Keratinocyte (primary cell): ENCODE data around the gene BOLA2B. TPM values are rescaled to one million over a fixed set of nuclear protein-coding genes. Genes with fewer than 3 reads are reported as not detected.
"Not testable (repeated sequence)": the region's sequence is repeated elsewhere in the genome, so short reads cannot be mapped to it uniquely, and the experiment has no call there.

Experiments used
- DNase-seq: peaks from one replicate; pipeline ENCODE4 v3.0.0-alpha.2; 2011; ENCODE audit warnings: low read depth, missing footprints, low spot score
- FAIRE-seq: peaks from 2 replicates; lab custom pipeline; 2011; peaks lifted over from hg19 to GRCh38; lab: Jason Lieb, UNC
- H2AFZ ChIP-seq: 2 replicates; pipeline ENCODE4 v1.6.0; 2012; ENCODE audit warnings: low read length, control low read depth, inconsistent platforms; ENCODE audit not compliant: control insufficient read depth
- H3K27ac ChIP-seq: 2 replicates; pipeline ENCODE4 v1.5.1; 2011; ENCODE audit warnings: low read length; ENCODE audit not compliant: control insufficient read depth, insufficient read depth
- H3K27me3 ChIP-seq: 3 replicates; pipeline ENCODE4 v1.6.0; 2011; ENCODE audit warnings: low read length; ENCODE audit not compliant: control insufficient read depth, insufficient read depth; ENCODE audit errors: extremely low read depth
- H3K36me3 ChIP-seq, 2 experiments: 2 replicates in 1 of 2; 3 replicates in 1 of 2; pipeline ENCODE4 v1.5.1; 2011; ENCODE audit warnings: low read length in 2 of 2, mild to moderate bottlenecking in 1 of 2; ENCODE audit not compliant: control insufficient read depth in 2 of 2, insufficient read depth in 2 of 2; ENCODE audit errors: extremely low read depth in 1 of 2
- H3K4me1 ChIP-seq: 3 replicates; pipeline ENCODE4 v1.5.1; 2011; ENCODE audit warnings: low read length; ENCODE audit not compliant: control insufficient read depth, insufficient read depth; ENCODE audit errors: extremely low read depth
- H3K4me2 ChIP-seq: 3 replicates; pipeline ENCODE4 v1.6.0; 2011; ENCODE audit warnings: low read depth, low read length; ENCODE audit not compliant: control insufficient read depth, insufficient read depth; ENCODE audit errors: extremely low read depth
- H3K4me3 ChIP-seq, 3 experiments: fragments of 200-600 bp in 1 of 3; sonication (generic) in 1 of 3; 2 replicates in 2 of 3; 3 replicates in 1 of 3; pipeline ENCODE4 v1.5.1; 2011 to 2016; ENCODE audit warnings: low read length in 3 of 3, mild to moderate bottlenecking in 3 of 3, control low read depth in 2 of 3, inconsistent platforms in 1 of 3, low read depth in 1 of 3, mixed read lengths in 1 of 3, mixed run types in 1 of 3, moderate library complexity in 1 of 3; ENCODE audit not compliant: control insufficient read depth in 2 of 3, insufficient read depth in 2 of 3; ENCODE audit errors: extremely low read depth in 1 of 3
- H3K79me2 ChIP-seq: 2 replicates; pipeline ENCODE4 v1.6.0; 2012; ENCODE audit warnings: low read length; ENCODE audit not compliant: control insufficient read depth, insufficient read depth
- H3K9ac ChIP-seq: 3 replicates; pipeline ENCODE4 v1.6.0; 2011; ENCODE audit warnings: low read length; ENCODE audit not compliant: control insufficient read depth, insufficient read depth; ENCODE audit errors: extremely low read depth
- H3K9me1 ChIP-seq: 3 replicates; pipeline ENCODE4 v1.6.0; 2011; ENCODE audit warnings: low read length; ENCODE audit not compliant: control insufficient read depth, insufficient read depth; ENCODE audit errors: extremely low read depth
- H3K9me3 ChIP-seq: 2 replicates; pipeline ENCODE4 v1.5.1; 2012; ENCODE audit warnings: low read depth, low read length; ENCODE audit not compliant: control insufficient read depth
- H4K20me1 ChIP-seq: 3 replicates; pipeline ENCODE4 v1.6.0; 2011; ENCODE audit warnings: low read length; ENCODE audit not compliant: control insufficient read depth, insufficient read depth; ENCODE audit errors: extremely low read depth
- CTCF ChIP-seq, 3 experiments: IDR thresholded peaks in 1 of 3; conservative IDR thresholded peaks in 1 of 3; optimal IDR thresholded peaks in 1 of 3; 2 replicates in 2 of 3; 3 replicates in 1 of 3; pipeline versions ENCODE3 to v1.5.1; 2011; ENCODE audit warnings: low read length in 3 of 3, mild to moderate bottlenecking in 3 of 3, moderate library complexity in 2 of 3, control low read depth in 1 of 3, inconsistent platforms in 1 of 3; ENCODE audit not compliant: insufficient read depth in 2 of 3; ENCODE audit errors: extremely low read depth in 1 of 3
- EZH2 ChIP-seq: IDR thresholded peaks from one replicate; pipeline ENCODE4 v1.6.1; 2012; ENCODE audit warnings: inconsistent platforms, mild to moderate bottlenecking, low read length, moderate library complexity
- dilution Hi-C: fragments of 300-500 bp; cut with MboI; formaldehyde crosslinking; loops from one replicate; pipeline ENCODE4 v1.7.0; 2020; ENCODE audit warnings: low sequenced_read_pairs; ENCODE audit not compliant: extremely low pct_ligation_motif_present
- polyA plus RNA-seq, 5 experiments: library from polyadenylated mRNA; depleted of rRNA in 3 of 5; stranded (reverse) in 3 of 5; stranded (forward) in 1 of 5; unstranded in 1 of 5; fragments of >200 nt; gene quantifications; 1 replicate in 1 of 5; 2 replicates in 3 of 5; 3 replicates in 1 of 5; pipeline versions ENCODE4 v1.2.1 to v1.2.3, GENCODE V29; 2011 to 2012; ENCODE audit warnings: missing spikeins in 2 of 5, low read depth in 1 of 5, low replicate concordance in 1 of 5

The BOLA2B gene
- polyA plus RNA-seq, 1 donor (not counting 4 experiments of a cell fraction or from before 2014, with no cell fraction given), result 41.0 TPM

- Histone ChIP-seq H3K27me3 (no peaks in the 10 kb centered on the region), H3K4me2 (no peak overlapping the region), H3K4me3 (no peak overlapping the region), H3K9me1 (no peaks in the 10 kb centered on the region), H3K9me3 (no peaks in the 10 kb centered on the region), H3K27ac (no peak overlapping the region), H3K9ac (no peak overlapping the region), H3K79me2 (no peaks in the 10 kb centered on the region), H2AFZ (no peak overlapping the region), H3K36me3 (no peaks in the 10 kb centered on the region), H4K20me1 (no peaks in the 10 kb centered on the region), H3K4me1 (peaks cover 3% of the 10 kb centered on the region)
- dilution Hi-C loops, result no loop called here
- FAIRE-seq (no peak), DNase-seq (no peak)
- TF ChIP-seq CTCF (optimal IDR thresholded peaks at IDR 0.05 in 1 of 3, IDR thresholded peaks at IDR 0.05 in 1 of 3, conservative IDR thresholded peaks at IDR 0.05 in 1 of 3; ENCODE audit: extremely low read depth in 1 of 3, insufficient read depth in 2 of 3, low read length in 3 of 3) (no peak), EZH2 (no peak)
These were observed 14.3 kb downstream of the BOLA2B start for GRCh38 chr16:30179195-30179594.

- H3K9me3 ChIP-seq, dilution Hi-C loops, H3K4me2 ChIP-seq, H2AFZ ChIP-seq, FAIRE-seq, DNase-seq, H3K36me3 ChIP-seq, H3K4me3 ChIP-seq, H3K27ac ChIP-seq, H3K9me1 ChIP-seq, H3K79me2 ChIP-seq, H3K4me1 ChIP-seq, H3K27me3 ChIP-seq, H4K20me1 ChIP-seq, H3K9ac ChIP-seq: not testable (repeated sequence)
These were observed 16.6 kb downstream of the BOLA2B start for GRCh38 chr16:30176876-30177275.

GRCh38 chr16:30173054-30173453, 20.4 kb downstream of the BOLA2B start:
- FAIRE-seq, result no peak
- no peak for TF ChIP-seq CTCF (optimal IDR thresholded peaks at IDR 0.05 in 1 of 3, IDR thresholded peaks at IDR 0.05 in 1 of 3, conservative IDR thresholded peaks at IDR 0.05 in 1 of 3; ENCODE audit: extremely low read depth in 1 of 3, insufficient read depth in 2 of 3, low read length in 3 of 3)
- TF ChIP-seq EZH2, result no peak

GRCh38 chr16:30170145-30170544, 23.3 kb downstream of the BOLA2B start:
- H3K9me1 ChIP-seq, H3K27me3 ChIP-seq, H3K4me3 ChIP-seq, H3K27ac ChIP-seq, H4K20me1 ChIP-seq, H3K4me1 ChIP-seq, H3K9me3 ChIP-seq, dilution Hi-C loops, H2AFZ ChIP-seq, H3K36me3 ChIP-seq, DNase-seq, H3K9ac ChIP-seq, H3K79me2 ChIP-seq, FAIRE-seq, H3K4me2 ChIP-seq: not testable (repeated sequence)

More at GRCh38 chr16:30173054-30173453, 20.4 kb downstream of the BOLA2B start:
- Histone ChIP-seq H3K27me3 (no peaks in the 10 kb centered on the region), H3K27ac (no peak overlapping the region), H2AFZ (no peak overlapping the region), H3K9me3 (no peaks in the 10 kb centered on the region), H3K79me2 (no peaks in the 10 kb centered on the region), H3K4me3 (no peak overlapping the region), H3K36me3 (no peaks in the 10 kb centered on the region), H3K4me1 (no peaks in the 10 kb centered on the region), H3K9ac (no peak overlapping the region), H3K4me2 (no peak overlapping the region), H4K20me1 (no peaks in the 10 kb centered on the region), H3K9me1 (no peaks in the 10 kb centered on the region)
- no peak for DNase-seq
- dilution Hi-C loops, result no loop called here
